Measurements from ENCODE around the gene IFNLR1.

The IFNLR1 gene

GRCh38 chr1:24105368-24106160 is 81.5 kb downstream of the IFNLR1 start:
- DNase-seq (ENCODE audit: low read depth, low spot score) = no peak

GRCh38 chr1:24104854-24105253 is 82.2 kb downstream of the IFNLR1 start:
- DNase-seq (ENCODE audit: low read depth, low spot score) = no peak
